HL-60 (cell line): ENCODE data around the gene TEX38.

Source experiments
- DNase-seq, 2 experiments: peaks; one replicate each; pipeline ENCODE4 v3.0.0-alpha.2; 2010 to 2020; ENCODE audit warnings: low read depth in 1 of 2, low spot score in 1 of 2
- H3K27ac ChIP-seq: fragments of 250-450 bp; sonication (Bioruptor Pico); replicated peaks from 2 replicates; pipeline ENCODE4 v1.5.1; 2020; ENCODE audit warnings: mild to moderate bottlenecking, moderate library complexity
- H3K27me3 ChIP-seq: fragments of 250-450 bp; sonication (Bioruptor Pico); 2 replicates; pipeline ENCODE4 v1.5.1; 2021; ENCODE audit warnings: mild to moderate bottlenecking, moderate library complexity; ENCODE audit not compliant: insufficient read depth, poor library complexity, severe bottlenecking
- H3K4me3 ChIP-seq: replicated peaks from 2 replicates; pipeline ENCODE4 v1.5.1; 2011; ENCODE audit warnings: mild to moderate bottlenecking, control low read depth, low read length; ENCODE audit not compliant: insufficient read depth
- CTCF ChIP-seq: IDR thresholded peaks from one replicate; pipeline ENCODE4 v1.5.1; 2011; ENCODE audit warnings: low read length, control low read depth, inconsistent platforms; ENCODE audit not compliant: insufficient read depth
- GABPA ChIP-seq: IDR thresholded peaks from 2 replicates; pipeline ENCODE4 v1.6.1; 2012; ENCODE audit warnings: low read depth
- POLR2AphosphoS5 ChIP-seq: IDR thresholded peaks from 2 replicates; pipeline ENCODE4 v1.6.1; 2012; ENCODE audit warnings: low read depth
- REST ChIP-seq: IDR thresholded peaks from 2 replicates; pipeline ENCODE4 v1.6.1; 2012; ENCODE audit warnings: low read depth; ENCODE audit not compliant: insufficient replicate concordance
- SPI1 ChIP-seq: IDR thresholded peaks from 2 replicates; pipeline ENCODE4 v1.6.1; 2012; ENCODE audit warnings: low read depth, mild to moderate bottlenecking, borderline replicate concordance

TEX38 gene

GRCh38 chr1:46687921-46688509 is 16.4 kb downstream of the TEX38 start:
- no peak overlapping the region for H3K4me3 ChIP-seq
- no peaks in the 10 kb centered on the region for H3K27me3 ChIP-seq
- DNase-seq, result no peak
- no peak overlapping the region for H3K27ac ChIP-seq
- TF ChIP-seq SPI1 (no peak), GABPA (no peak), CTCF (no peak), POLR2AphosphoS5 (no peak), REST (no peak)

GRCh38 chr1:46689356-46689755 is 17.7 kb downstream of the TEX38 start:
- H3K4me3 ChIP-seq, result no peak overlapping the region
- H3K27ac ChIP-seq, result no peak overlapping the region
- TF ChIP-seq CTCF (no peak), SPI1 (no peak), GABPA (no peak), REST (no peak), POLR2AphosphoS5 (no peak)
- no peak for DNase-seq
- no peaks in the 10 kb centered on the region for H3K27me3 ChIP-seq

- TF ChIP-seq GABPA, result no peak
- no peak for TF ChIP-seq POLR2AphosphoS5
- no peak for TF ChIP-seq REST
- no peak for TF ChIP-seq CTCF
- no peak for TF ChIP-seq SPI1
- Histone ChIP-seq H3K27ac (no peak overlapping the region), H3K27me3 (no peaks in the 10 kb centered on the region), H3K4me3 (no peak overlapping the region)
- DNase-seq, result no peak
Measured at GRCh38 chr1:46689897-46690296, 18.2 kb downstream of the TEX38 start.
